CMK (cell line): ENCODE measurements around the gene NKD1.
"Not testable (repeated sequence)": the region's sequence is repeated elsewhere in the genome, so short reads cannot be mapped to it uniquely, and the experiment has no call there.

ENCODE experiments used
- DNase-seq: peaks from one replicate; pipeline ENCODE4 v3.0.0-alpha.2; 2010; ENCODE audit warnings: low read depth

Gene NKD1

GRCh38 chr16:50578137-50578536 is 29.9 kb downstream of the NKD1 start:
- no peak for DNase-seq

GRCh38 chr16:50579373-50579772 is 31.2 kb downstream of the NKD1 start:
- DNase-seq, result not testable (repeated sequence)

DNA sequence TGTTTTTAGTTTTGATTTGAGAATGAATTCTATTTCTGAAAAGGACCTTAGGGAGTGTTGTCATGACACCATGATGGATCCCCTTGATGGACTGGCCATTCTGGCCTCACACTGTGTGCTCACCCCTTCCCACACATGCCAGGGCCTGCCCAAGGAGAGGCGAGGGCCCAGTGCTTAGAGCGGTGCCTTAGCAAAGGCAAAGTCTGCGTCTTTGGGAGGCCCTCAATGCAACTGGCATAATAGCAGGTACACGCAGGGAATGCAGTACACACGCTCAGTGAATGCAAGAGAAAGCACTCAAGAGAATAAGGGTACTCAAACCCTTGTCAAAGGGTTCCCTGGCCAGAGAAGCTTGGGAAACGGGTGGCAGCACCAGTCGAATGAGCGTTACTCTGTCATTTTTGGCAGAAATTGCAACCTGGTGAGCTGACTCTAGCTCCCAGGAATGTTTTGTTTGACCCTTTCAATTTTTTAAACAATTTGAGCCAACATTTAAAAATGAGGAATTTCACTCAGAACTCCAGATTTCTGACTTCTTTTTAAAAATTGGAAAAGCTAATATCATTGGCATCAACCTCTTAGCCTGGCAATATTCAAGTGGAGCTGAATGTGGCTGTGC is 32.1 kb downstream of the NKD1 start:
- no peak for DNase-seq

DNA sequence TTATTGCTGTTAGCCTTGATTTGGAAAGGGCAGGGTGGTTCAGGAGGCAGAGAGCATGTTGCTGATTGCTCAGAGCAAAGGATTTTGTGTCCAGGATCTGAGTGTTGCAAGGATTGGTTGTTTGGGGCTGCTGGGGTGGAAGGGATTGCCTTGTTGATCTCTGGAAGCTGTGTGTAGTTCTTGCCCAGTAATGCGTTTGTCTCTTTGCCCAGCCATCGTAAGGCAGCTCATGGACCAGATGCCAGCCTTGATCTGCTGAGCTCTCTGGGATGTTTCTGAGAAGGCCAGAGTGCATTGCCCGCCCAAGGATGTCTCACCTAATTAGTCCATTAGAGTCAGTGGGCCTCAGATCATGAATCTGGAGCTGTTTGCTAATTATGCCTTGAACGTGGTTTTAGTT is 33.6 kb downstream of the NKD1 start:
- no peak for DNase-seq

GRCh38 chr16:50583211-50583610 is 35.0 kb downstream of the NKD1 start:
- no peak for DNase-seq

DNA sequence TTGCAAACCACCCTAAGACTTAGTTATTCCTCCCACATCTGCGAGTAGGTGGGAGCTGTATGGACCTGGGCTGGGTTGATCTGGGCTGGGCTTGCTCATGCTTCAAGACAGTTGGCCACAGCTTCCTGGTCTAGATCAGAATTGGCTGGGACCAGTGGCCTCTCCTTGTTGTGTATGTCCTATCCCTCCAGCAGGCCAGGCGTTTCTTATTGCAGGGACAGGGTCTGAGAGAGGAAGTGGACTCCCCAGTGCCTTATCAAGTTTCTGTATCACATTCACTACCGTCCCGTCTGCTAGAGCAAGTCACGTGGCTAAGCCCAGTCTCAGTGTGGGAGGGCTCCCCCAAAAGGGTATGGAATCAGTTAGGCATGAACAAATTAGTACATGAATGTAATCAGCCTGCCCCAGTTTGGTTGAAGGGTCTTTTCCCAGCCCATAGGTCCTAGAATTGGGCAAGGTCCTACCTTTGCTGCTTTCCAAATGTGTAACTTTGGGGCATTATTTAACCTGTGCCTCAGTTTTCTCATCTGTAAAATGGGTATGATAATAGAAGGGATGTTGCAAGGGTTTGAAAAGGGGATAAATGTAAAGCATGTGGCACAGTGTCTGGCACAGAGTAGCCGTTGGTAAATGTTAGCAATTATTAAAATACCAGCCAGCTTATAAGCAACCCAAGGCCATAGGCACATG is 36.0 kb downstream of the NKD1 start:
- DNase-seq, result peak; percentile 95

GRCh38 chr16:50585331-50585776 is 37.2 kb downstream of the NKD1 start:
- DNase-seq, result no peak

GRCh38 chr16:50587543-50587942 is 39.3 kb downstream of the NKD1 start:
- DNase-seq, result no peak

- no peak for DNase-seq
Observed at GRCh38 chr16:50588276-50588675, 40.1 kb downstream of the NKD1 start.

GRCh38 chr16:50591209-50591608 is 43.0 kb downstream of the NKD1 start:
- DNase-seq, result no peak

GRCh38 chr16:50591800-50592771 is 43.9 kb downstream of the NKD1 start:
- DNase-seq, result no peak

DNA sequence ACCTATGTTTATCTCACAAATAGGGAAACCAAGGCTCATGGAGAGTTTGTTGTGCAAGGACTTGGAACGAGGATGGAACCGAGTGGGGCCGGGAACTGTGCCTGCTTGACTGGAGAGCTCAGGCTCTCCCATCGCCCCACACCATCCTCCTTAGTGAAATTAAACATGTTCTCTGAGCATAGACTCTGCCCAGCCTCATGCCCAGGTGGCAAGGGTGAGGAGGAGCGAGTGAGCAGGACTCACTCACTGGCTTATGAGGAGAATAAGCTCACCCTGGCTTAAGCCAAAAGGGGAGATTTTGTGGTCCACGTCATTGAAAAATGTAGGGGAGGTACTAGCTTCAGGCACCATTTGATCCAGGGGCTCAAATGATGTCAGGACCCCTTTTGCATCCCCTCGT is 44.8 kb downstream of the NKD1 start:
- DNase-seq, result no peak

GRCh38 chr16:50593410-50594150 is 45.4 kb downstream of the NKD1 start:
- DNase-seq, result no peak

DNA sequence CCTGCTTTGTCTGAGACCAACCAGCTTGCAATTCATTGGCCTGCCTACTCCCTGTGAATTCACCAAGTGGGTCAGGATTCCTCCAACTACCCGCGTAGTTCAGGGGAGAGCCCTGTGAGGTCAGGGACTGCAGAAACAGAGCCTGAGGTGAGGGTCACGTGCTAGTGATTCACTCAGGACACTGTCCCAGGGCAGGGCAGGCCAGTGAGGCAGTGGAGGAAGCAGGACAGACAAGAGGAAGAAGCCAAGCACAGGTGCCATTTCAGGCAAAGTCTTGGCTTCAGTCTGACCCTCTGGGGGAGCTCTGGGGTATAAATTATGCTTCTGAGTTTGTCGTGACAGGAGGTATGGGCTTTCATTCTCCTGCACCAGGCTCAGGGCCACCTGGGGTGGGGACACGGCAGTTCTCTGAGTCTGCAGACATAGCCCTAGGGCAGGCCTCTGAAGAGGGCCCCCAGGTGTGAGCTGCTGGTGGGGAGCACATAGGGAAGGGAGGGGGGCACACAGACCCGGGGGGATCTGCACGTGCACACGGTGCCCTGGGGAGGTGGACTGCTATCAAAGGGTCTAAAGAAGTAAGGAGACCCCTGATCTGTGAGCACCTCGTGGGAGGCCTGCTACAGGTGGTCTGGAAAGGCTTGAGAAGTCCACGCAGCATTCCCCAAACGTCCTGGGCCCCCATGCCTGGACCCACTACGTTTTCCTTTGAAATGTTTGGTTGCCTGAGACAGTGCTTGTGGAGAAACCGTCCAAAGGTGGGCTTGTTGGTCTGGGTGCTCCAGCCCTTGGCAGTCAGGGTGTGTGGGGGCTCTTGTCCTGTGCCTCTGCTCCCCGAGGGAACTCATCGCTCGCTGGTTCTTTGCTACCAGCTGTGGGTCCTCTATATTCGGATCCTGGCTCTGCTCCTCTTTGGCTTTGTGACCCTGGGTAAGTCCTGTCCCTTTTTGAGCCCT is 46.4 kb downstream of the NKD1 start:
- DNase-seq, result no peak

GRCh38 chr16:50595859-50596258 is 47.7 kb downstream of the NKD1 start:
- no peak for DNase-seq

DNA sequence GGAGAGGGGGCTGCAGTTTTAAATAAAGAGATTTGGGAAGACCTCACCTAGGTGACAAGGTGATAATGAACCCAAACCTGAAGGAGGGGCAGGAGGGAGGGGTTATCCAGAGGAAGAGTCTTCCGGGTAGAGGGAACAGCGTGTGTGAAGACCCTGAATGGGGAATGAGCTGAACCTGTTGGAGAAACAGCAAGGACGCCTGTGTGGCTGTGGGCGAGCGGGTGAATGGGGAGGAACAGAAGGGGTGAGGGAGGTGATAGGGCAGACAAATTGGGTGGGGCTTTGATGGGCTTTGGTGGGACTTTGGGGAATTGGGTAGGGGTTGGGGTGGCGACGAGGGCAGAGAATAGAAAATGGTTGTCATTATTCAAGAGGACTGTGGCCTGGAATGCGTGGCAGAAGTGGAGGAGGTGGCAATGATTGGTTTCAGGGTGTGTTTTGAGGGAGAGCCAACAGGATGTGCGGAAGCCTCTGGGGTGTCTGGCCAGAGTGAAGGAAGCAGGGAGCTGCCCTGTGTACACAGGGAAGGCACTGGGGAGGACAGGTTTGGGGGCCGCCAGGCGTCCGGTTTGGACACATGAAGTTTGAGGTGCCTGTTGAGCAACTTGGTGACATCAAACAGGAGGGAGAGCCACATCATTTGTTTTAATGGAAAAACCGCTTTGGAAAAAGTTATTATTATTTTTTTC is 48.7 kb downstream of the NKD1 start:
- DNase-seq, result no peak

GRCh38 chr16:50597563-50598255 is 49.5 kb downstream of the NKD1 start:
- DNase-seq, result no peak

GRCh38 chr16:50598256-50598894 is 50.2 kb downstream of the NKD1 start:
- no peak for DNase-seq

DNA sequence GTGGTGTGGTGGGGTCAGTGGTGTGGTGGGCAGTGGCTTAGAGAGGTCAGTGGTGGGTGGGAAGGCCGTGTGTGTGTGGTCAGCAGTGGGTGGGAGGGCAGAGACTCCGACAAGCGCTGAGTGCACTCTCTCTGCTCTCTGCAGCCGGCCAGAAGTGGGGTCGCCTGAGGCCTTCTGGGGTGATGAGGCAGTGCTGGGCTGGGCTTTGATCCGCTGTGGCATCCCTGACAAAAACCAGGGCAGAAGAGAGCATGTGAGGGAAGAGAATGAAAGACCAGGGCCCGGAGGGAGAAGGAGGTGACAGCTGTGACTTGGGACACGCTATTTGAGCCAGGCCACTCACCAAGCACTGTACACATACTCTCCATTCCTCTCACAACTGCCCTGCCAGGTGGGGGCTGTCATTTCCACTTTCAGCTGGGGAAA is 50.8 kb downstream of the NKD1 start:
- no peak for DNase-seq
